Kidney epithelial cell (primary cell): ENCODE results near the gene CDHR4. TPM values are rescaled to one million over a fixed set of nuclear protein-coding genes. Genes with fewer than 3 reads are reported as not detected.
A peak's percentile ranks its signal among the peaks of the same experiment; 100 is the strongest.
"Not testable (repeated sequence)": the region's sequence is repeated elsewhere in the genome, so short reads cannot be mapped to it uniquely, and the experiment has no call there.

Experiments used
- DNase-seq: peaks from one replicate; pipeline ENCODE4 v3.0.0-alpha.2; 2010; ENCODE audit warnings: low read depth
- H3K27me3 ChIP-seq: 2 replicates; pipeline ENCODE4 v1.6.0; 2011; ENCODE audit warnings: low read length; ENCODE audit not compliant: control insufficient read depth, insufficient read depth
- H3K36me3 ChIP-seq: 2 replicates; pipeline ENCODE4 v1.5.1; 2011; ENCODE audit warnings: low read length; ENCODE audit not compliant: control insufficient read depth, insufficient read depth
- H3K4me3 ChIP-seq: 2 replicates; pipeline ENCODE4 v1.5.1; 2011; ENCODE audit warnings: low read depth, mild to moderate bottlenecking, control low read depth, low read length
- CTCF ChIP-seq: IDR thresholded peaks from 2 replicates; pipeline ENCODE4 v1.5.1; 2011; ENCODE audit warnings: mild to moderate bottlenecking, moderate library complexity, low read length, control low read depth, inconsistent platforms; ENCODE audit not compliant: insufficient read depth, poor library complexity, severe bottlenecking
- total RNA-seq: library from RNA; depleted of rRNA; stranded (reverse); fragments of >200 nt; gene quantifications from 2 replicates; pipeline ENCODE4 v1.2.3, GENCODE V29; 2015

Gene CDHR4
- total RNA-seq, 1 donor from 2014 or later = not detected

GRCh38 chr3:49786357-49787181, 13.1 kb downstream of the CDHR4 start, which contains the start of gene IP6K1:
Gene IP6K1, minus strand, starts transcription at chr3:49786542. Its CDS starts 38,502 bp downstream, at chr3:49748040.
- H3K36me3 ChIP-seq = no peaks in the 10 kb centered on the region
- TF ChIP-seq CTCF = no peak
- DNase-seq = peak; percentile 100
- peak within 1 kb of the TSS; percentile 87 for H3K4me3 ChIP-seq
- no peaks in the 10 kb centered on the region for H3K27me3 ChIP-seq

- no peak for DNase-seq
- no peak for TF ChIP-seq CTCF
- Histone ChIP-seq H3K36me3 (peaks cover 2% of the 10 kb centered on the region), H3K27me3 (no peaks in the 10 kb centered on the region), H3K4me3 (peak overlapping the region; percentile 87)
These were observed 13.9 kb downstream of the CDHR4 start for GRCh38 chr3:49785565-49786356.

- H3K27me3 ChIP-seq, H3K36me3 ChIP-seq, H3K4me3 ChIP-seq, DNase-seq: not testable (repeated sequence)
These were observed 17.4 kb downstream of the CDHR4 start for GRCh38 chr3:49782277-49782676.

GRCh38 chr3:49781415-49782199, 18.1 kb downstream of the CDHR4 start:
- TF ChIP-seq CTCF = no peak
- Histone ChIP-seq H3K4me3 (no peak overlapping the region), H3K36me3 (peaks cover 2% of the 10 kb centered on the region), H3K27me3 (no peaks in the 10 kb centered on the region)
- DNase-seq = no peak

GRCh38 chr3:49780975-49781365, 18.7 kb downstream of the CDHR4 start:
- DNase-seq = not testable (repeated sequence)

GRCh38 chr3:49780080-49780974, 19.3 kb downstream of the CDHR4 start:
- H3K27me3 ChIP-seq = no peaks in the 10 kb centered on the region
- no peak for TF ChIP-seq CTCF
- peaks cover 2% of the 10 kb centered on the region for H3K36me3 ChIP-seq
- no peak overlapping the region for H3K4me3 ChIP-seq
- no peak for DNase-seq

More at GRCh38 chr3:49780975-49781365, 18.7 kb downstream of the CDHR4 start:
- H3K36me3 ChIP-seq, H3K27me3 ChIP-seq, H3K4me3 ChIP-seq: not testable (repeated sequence)
